Liver (tissue), 9 donors: Measurements from ENCODE around the gene ESPN. TPM values are rescaled to one million over a fixed set of nuclear protein-coding genes. Genes with fewer than 3 reads are reported as not detected.

ENCODE experiments used
- DNase-seq: peaks from one replicate; pipeline ENCODE4 v3.0.0-alpha.2; 2017; ENCODE audit warnings: low spot score
- H3K27ac ChIP-seq, 2 donors: one replicate each; pipeline ENCODE4 v1.7.0; 2013; ENCODE audit warnings: inconsistent platforms in 2 of 2, low read length in 2 of 2, control low read depth in 1 of 2, low read depth in 1 of 2, mild to moderate bottlenecking in 1 of 2
- H3K27me3 ChIP-seq, 4 donors: one replicate each; pipeline versions ENCODE4 v1.6.1 to v1.7.0; 2013; ENCODE audit warnings: low read length in 3 of 4, inconsistent platforms in 1 of 4, mild to moderate bottlenecking in 1 of 4, moderate library complexity in 1 of 4; ENCODE audit not compliant: control insufficient read depth in 4 of 4, insufficient read depth in 4 of 4
- H3K36me3 ChIP-seq, 4 donors: one replicate each; pipeline versions ENCODE4 v1.6.1 to v1.7.0; 2013; ENCODE audit warnings: low read length in 3 of 4, mild to moderate bottlenecking in 3 of 4, low read depth in 1 of 4, moderate library complexity in 1 of 4; ENCODE audit not compliant: control insufficient read depth in 4 of 4, insufficient read depth in 3 of 4
- H3K4me1 ChIP-seq, 4 donors: one replicate each; pipeline versions ENCODE4 v1.6.1 to v1.7.0; 2013; ENCODE audit warnings: low read length in 3 of 4, mild to moderate bottlenecking in 3 of 4, moderate library complexity in 1 of 4; ENCODE audit not compliant: control insufficient read depth in 4 of 4, insufficient read depth in 4 of 4
- H3K4me3 ChIP-seq, 3 donors: one replicate each; pipeline versions ENCODE4 v1.6.1 to v1.7.0; 2013; ENCODE audit warnings: low read length in 3 of 3, control low read depth in 1 of 3, low read depth in 1 of 3, mild to moderate bottlenecking in 1 of 3
- H3K9ac ChIP-seq, 2 donors: one replicate each; pipeline ENCODE4 v1.7.0; 2013; ENCODE audit warnings: low read length in 2 of 2, mild to moderate bottlenecking in 2 of 2, moderate library complexity in 2 of 2, control low read depth in 1 of 2, low read depth in 1 of 2
- H3K9me3 ChIP-seq, 4 donors: one replicate each; pipeline versions ENCODE4 v1.6.1 to v1.7.0; 2013; ENCODE audit warnings: low read length in 3 of 4; ENCODE audit not compliant: control insufficient read depth in 4 of 4
- CTCF ChIP-seq: fragments of 150-350 bp; IDR thresholded peaks from 2 replicates; pipeline ENCODE4 v1.5.1; 2017; ENCODE audit warnings: improper control_type of control experiment, low read depth, low read length; ENCODE audit not compliant: missing input control
- EGR1 ChIP-seq, 2 donors: IDR thresholded peaks; 2 replicates each; pipeline ENCODE4 v1.6.1; 2016 to 2018; ENCODE audit warnings: antibody characterized with exemption in 2 of 2, low read depth in 2 of 2
- FOXA1 ChIP-seq: IDR thresholded peaks from 2 replicates; pipeline ENCODE4 v1.6.1; 2016; ENCODE audit warnings: antibody characterized with exemption
- FOXA2 ChIP-seq: IDR thresholded peaks from 2 replicates; pipeline ENCODE4 v1.6.1; 2016; ENCODE audit warnings: antibody characterized with exemption
- GABPA ChIP-seq, 2 donors: IDR thresholded peaks in 1 of 2; conservative IDR thresholded peaks in 1 of 2; 2 replicates each; pipeline ENCODE4 v1.6.1; 2016; ENCODE audit warnings: antibody characterized with exemption in 2 of 2, mild to moderate bottlenecking in 1 of 2, moderate library complexity in 1 of 2
- HNF4A ChIP-seq, 2 donors: conservative IDR thresholded peaks; 2 replicates each; pipeline ENCODE4 v1.6.1; 2016; ENCODE audit warnings: antibody characterized with exemption in 2 of 2, mild to moderate bottlenecking in 2 of 2
- HNF4G ChIP-seq: IDR thresholded peaks from 2 replicates; pipeline ENCODE4 v1.6.1; 2016; ENCODE audit warnings: antibody characterized with exemption
- JUND ChIP-seq, 2 donors: IDR thresholded peaks; 2 replicates each; pipeline ENCODE4 v1.6.1; 2016; ENCODE audit warnings: antibody characterized with exemption in 2 of 2
- NR2F2 ChIP-seq: IDR thresholded peaks from 2 replicates; pipeline ENCODE4 v1.6.1; 2016; ENCODE audit warnings: antibody characterized with exemption
- RAD21 ChIP-seq, 2 donors: IDR thresholded peaks; 2 replicates each; pipeline ENCODE4 v1.6.1; 2016; ENCODE audit warnings: antibody characterized with exemption in 2 of 2, mild to moderate bottlenecking in 2 of 2
- RXRA ChIP-seq, 2 donors: IDR thresholded peaks; 2 replicates each; pipeline ENCODE4 v1.6.1; 2017 to 2018; ENCODE audit warnings: antibody characterized with exemption in 2 of 2, mild to moderate bottlenecking in 1 of 2
- SP1 ChIP-seq: IDR thresholded peaks from 2 replicates; pipeline ENCODE4 v1.6.1; 2018; ENCODE audit warnings: antibody characterized with exemption, mild to moderate bottlenecking
- TAF1 ChIP-seq: conservative IDR thresholded peaks from 2 replicates; pipeline ENCODE4 v1.6.1; 2016; ENCODE audit warnings: antibody characterized with exemption, mild to moderate bottlenecking
- YY1 ChIP-seq: IDR thresholded peaks from 2 replicates; pipeline ENCODE4 v1.6.1; 2016; ENCODE audit warnings: antibody characterized with exemption, mild to moderate bottlenecking
- WGBS: extraction: QIAGEN DNeasy Blood & Tissue Kit; methylation state at CpG from one replicate; pipeline ENCODE4 v1.1.7; 2013; 5-methylcytosine and 5-hydroxymethylcytosine counted together
- polyA plus RNA-seq, 2 donors: library from polyadenylated mRNA; stranded (reverse) in 1 of 2; unstranded in 1 of 2; fragments of 200-250 nt in 1 of 2; fragments of >200 nt in 1 of 2; fragmentation: Nextera tagmentation in 1 of 2; extraction: Ambion mirVana in 1 of 2; gene quantifications; one replicate each; pipeline versions ENCODE4 v1.2.1 to v1.2.3, GENCODE V29; 2013 to 2015
- total RNA-seq, 2 donors: library from RNA; depleted of rRNA; stranded (reverse); fragments of >200 nt; gene quantifications; one replicate each; pipeline ENCODE4 v1.2.3, GENCODE V29; 2014
- TF ChIP-seq, protein P1 (sequence below): IDR thresholded peaks from 2 replicates; pipeline ENCODE4 v1.6.1; 2016; ENCODE audit warnings: antibody characterized with exemption
- TF ChIP-seq, protein P2 (sequence below): IDR thresholded peaks from 2 replicates; pipeline ENCODE4 v1.6.1; 2016; ENCODE audit warnings: antibody characterized with exemption, mild to moderate bottlenecking
- TF ChIP-seq, protein P3 (sequence below): IDR thresholded peaks from 2 replicates; pipeline ENCODE4 v1.6.1; 2016; ENCODE audit warnings: antibody characterized with exemption
- TF ChIP-seq, protein P4 (sequence below): IDR thresholded peaks from 2 replicates; pipeline ENCODE4 v1.6.1; 2016; ENCODE audit warnings: antibody characterized with exemption
- donor health status: healthy.
- donor health status: healthy.
- donor health status: healthy.
- donor health status: healthy.
- donor health status: healthy.

The ESPN gene
- total and polyA plus RNA-seq, 4 donors = 61.5 to 103 (median 68.2) TPM

GRCh38 chr1:6448749-6449631 is 24.4 kb downstream of the ESPN start:
- WGBS = 3% methylated on average over 66 of the region's 66 CpGs
- H3K9ac ChIP-seq = no peak overlapping the region
- TF ChIP-seq YY1 (no peak), HNF4G (no peak), SP1 (peak; percentile 60), FOXA2 (no peak), RXRA (IDR thresholded peaks at IDR 0.05) (peak; percentile 43 to 70), RAD21 (IDR thresholded peaks at IDR 0.05) (no peak), HNF4A (conservative IDR thresholded peaks at IDR 0.05) (peak in 1 of 2 donors; percentile 29), JUND (IDR thresholded peaks at IDR 0.05) (no peak)
- TF ChIP-seq, protein P1, sequence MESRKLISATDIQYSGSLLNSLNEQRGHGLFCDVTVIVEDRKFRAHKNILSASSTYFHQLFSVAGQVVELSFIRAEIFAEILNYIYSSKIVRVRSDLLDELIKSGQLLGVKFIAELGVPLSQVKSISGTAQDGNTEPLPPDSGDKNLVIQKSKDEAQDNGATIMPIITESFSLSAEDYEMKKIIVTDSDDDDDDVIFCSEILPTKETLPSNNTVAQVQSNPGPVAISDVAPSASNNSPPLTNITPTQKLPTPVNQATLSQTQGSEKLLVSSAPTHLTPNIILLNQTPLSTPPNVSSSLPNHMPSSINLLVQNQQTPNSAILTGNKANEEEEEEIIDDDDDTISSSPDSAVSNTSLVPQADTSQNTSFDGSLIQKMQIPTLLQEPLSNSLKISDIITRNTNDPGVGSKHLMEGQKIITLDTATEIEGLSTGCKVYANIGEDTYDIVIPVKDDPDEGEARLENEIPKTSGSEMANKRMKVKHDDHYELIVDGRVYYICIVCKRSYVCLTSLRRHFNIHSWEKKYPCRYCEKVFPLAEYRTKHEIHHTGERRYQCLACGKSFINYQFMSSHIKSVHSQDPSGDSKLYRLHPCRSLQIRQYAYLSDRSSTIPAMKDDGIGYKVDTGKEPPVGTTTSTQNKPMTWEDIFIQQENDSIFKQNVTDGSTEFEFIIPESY = no peak
- peaks cover 34 to 78% (median 53%) of the 10 kb centered on the region in 4 donors for H3K4me1 ChIP-seq
- peak overlapping the region in 2 of 3 donors; percentile 10 to 55 for H3K4me3 ChIP-seq
- H3K9me3 ChIP-seq = no peaks in the 10 kb centered on the region
- no peaks in the 10 kb centered on the region for H3K27me3 ChIP-seq
- no peaks in the 10 kb centered on the region for H3K36me3 ChIP-seq
- no peak for DNase-seq
- H3K27ac ChIP-seq = peak overlapping the region; percentile 70 to 76

GRCh38 chr1:6450005-6450450 is 25.5 kb downstream of the ESPN start:
- 9% methylated on average over 7 of the region's 7 CpGs for WGBS
- peak overlapping the region in 1 of 3 donors; percentile 11 for H3K4me3 ChIP-seq
- no peaks in the 10 kb centered on the region for H3K27me3 ChIP-seq
- H3K36me3 ChIP-seq = no peaks in the 10 kb centered on the region
- no peak overlapping the region for H3K9ac ChIP-seq
- no peak for TF ChIP-seq RAD21 (IDR thresholded peaks at IDR 0.05)
- no peak for TF ChIP-seq RXRA (IDR thresholded peaks at IDR 0.05)
- TF ChIP-seq, protein P1 = no peak
- no peak for TF ChIP-seq CTCF
- TF ChIP-seq FOXA1 = no peak
- TF ChIP-seq, protein P2, sequence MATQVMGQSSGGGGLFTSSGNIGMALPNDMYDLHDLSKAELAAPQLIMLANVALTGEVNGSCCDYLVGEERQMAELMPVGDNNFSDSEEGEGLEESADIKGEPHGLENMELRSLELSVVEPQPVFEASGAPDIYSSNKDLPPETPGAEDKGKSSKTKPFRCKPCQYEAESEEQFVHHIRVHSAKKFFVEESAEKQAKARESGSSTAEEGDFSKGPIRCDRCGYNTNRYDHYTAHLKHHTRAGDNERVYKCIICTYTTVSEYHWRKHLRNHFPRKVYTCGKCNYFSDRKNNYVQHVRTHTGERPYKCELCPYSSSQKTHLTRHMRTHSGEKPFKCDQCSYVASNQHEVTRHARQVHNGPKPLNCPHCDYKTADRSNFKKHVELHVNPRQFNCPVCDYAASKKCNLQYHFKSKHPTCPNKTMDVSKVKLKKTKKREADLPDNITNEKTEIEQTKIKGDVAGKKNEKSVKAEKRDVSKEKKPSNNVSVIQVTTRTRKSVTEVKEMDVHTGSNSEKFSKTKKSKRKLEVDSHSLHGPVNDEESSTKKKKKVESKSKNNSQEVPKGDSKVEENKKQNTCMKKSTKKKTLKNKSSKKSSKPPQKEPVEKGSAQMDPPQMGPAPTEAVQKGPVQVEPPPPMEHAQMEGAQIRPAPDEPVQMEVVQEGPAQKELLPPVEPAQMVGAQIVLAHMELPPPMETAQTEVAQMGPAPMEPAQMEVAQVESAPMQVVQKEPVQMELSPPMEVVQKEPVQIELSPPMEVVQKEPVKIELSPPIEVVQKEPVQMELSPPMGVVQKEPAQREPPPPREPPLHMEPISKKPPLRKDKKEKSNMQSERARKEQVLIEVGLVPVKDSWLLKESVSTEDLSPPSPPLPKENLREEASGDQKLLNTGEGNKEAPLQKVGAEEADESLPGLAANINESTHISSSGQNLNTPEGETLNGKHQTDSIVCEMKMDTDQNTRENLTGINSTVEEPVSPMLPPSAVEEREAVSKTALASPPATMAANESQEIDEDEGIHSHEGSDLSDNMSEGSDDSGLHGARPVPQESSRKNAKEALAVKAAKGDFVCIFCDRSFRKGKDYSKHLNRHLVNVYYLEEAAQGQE = no peak
- no peak for TF ChIP-seq YY1
- TF ChIP-seq, protein P3, sequence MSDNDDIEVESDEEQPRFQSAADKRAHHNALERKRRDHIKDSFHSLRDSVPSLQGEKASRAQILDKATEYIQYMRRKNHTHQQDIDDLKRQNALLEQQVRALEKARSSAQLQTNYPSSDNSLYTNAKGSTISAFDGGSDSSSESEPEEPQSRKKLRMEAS = no peak
- no peak for TF ChIP-seq JUND (IDR thresholded peaks at IDR 0.05)
- no peak for TF ChIP-seq SP1
- no peak for TF ChIP-seq HNF4A (conservative IDR thresholded peaks at IDR 0.05)
- TF ChIP-seq, protein P4, sequence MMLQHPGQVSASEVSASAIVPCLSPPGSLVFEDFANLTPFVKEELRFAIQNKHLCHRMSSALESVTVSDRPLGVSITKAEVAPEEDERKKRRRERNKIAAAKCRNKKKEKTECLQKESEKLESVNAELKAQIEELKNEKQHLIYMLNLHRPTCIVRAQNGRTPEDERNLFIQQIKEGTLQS = no peak
- TF ChIP-seq GABPA (IDR thresholded peaks at IDR 0.05 in 1 of 2, conservative IDR thresholded peaks at IDR 0.05 in 1 of 2) = no peak
- TF ChIP-seq TAF1 = no peak
- TF ChIP-seq FOXA2 = no peak
- no peak for TF ChIP-seq NR2F2
- no peak for TF ChIP-seq HNF4G
- TF ChIP-seq EGR1 (IDR thresholded peaks at IDR 0.05; ENCODE audit: low read depth in 2 of 2) = no peak
- H3K27ac ChIP-seq = peak overlapping the region; percentile 70 to 76
- H3K4me1 ChIP-seq = peaks cover 35 to 69% (median 44%) of the 10 kb centered on the region in 4 donors
- H3K9me3 ChIP-seq = no peaks in the 10 kb centered on the region
- no peak for DNase-seq
